HepG2 (cell line): ENCODE data around the gene CUL2. TPM values are rescaled to one million over a fixed set of nuclear protein-coding genes. Genes with fewer than 3 reads are reported as not detected.

Source experiments
- ATAC-seq: fragments of 200-7000 bp; cut with Tn5 transposase; 3 replicates; pipeline ENCODE4 v1.9.1; 2020; ENCODE audit warnings: mild to moderate bottlenecking, moderate library complexity
- BruUV-seq: library from RNA; stranded (reverse); fragments of 400-500 nt; replicated peaks from 2 replicates; lab custom pipeline; 2021; lab: Mats Ljungman, UMichigan
- CTCF ChIA-PET: fragments of 300-600 bp; formaldehyde crosslinking; extraction: SDS; loops from one replicate; lab custom pipeline; 2021; ENCODE audit warnings: low total read pairs, inconsistent platforms, low intra/inter-chr PET ratio; lab: Yijun Ruan, JAX
- POLR2A ChIA-PET: fragments of 350-600 bp; sonication (Branson Sonifier 250); formaldehyde crosslinking; loops from one replicate; lab custom pipeline; 2020; ENCODE audit warnings: antibody characterized with exemption, inconsistent platforms; lab: Yijun Ruan, JAX
- DNase-seq: peaks from one replicate; pipeline ENCODE4 v3.0.0-alpha.2; 2015; ENCODE audit warnings: low spot score
- FAIRE-seq: peaks from 3 replicates; lab custom pipeline; 2011; peaks lifted over from hg19 to GRCh38; lab: Jason Lieb, UNC
- H2AFZ ChIP-seq: one replicate; pipeline ENCODE4 v1.6.1; 2011; ENCODE audit warnings: low read length, inconsistent platforms
- H3K27ac ChIP-seq: fragments of 300-600 bp; 3 replicates; pipeline ENCODE4 v1.8.0; 2011; ENCODE audit warnings: mixed run types, mild to moderate bottlenecking, mixed read lengths, low read length, inconsistent platforms; ENCODE audit not compliant: insufficient read depth; ENCODE audit errors: extremely low read length
- H3K27me3 ChIP-seq, 2 experiments: fragments of 200-600 bp in 1 of 2; 2 replicates in 1 of 2; 3 replicates in 1 of 2; pipeline versions ENCODE4 v1.6.0 to v1.8.0; 2011; ENCODE audit warnings: low read length in 2 of 2, mild to moderate bottlenecking in 2 of 2, moderate library complexity in 2 of 2, inconsistent platforms in 1 of 2; ENCODE audit not compliant: insufficient read depth in 2 of 2, control insufficient read depth in 1 of 2
- H3K36me3 ChIP-seq, 2 experiments: fragments of 200-600 bp in 1 of 2; replicated peaks in 1 of 2; 2 replicates in 1 of 2; 3 replicates in 1 of 2; pipeline versions ENCODE4 v1.5.1 to v1.8.0; 2011; ENCODE audit warnings: low read length in 2 of 2, inconsistent platforms in 1 of 2; ENCODE audit not compliant: insufficient read depth in 2 of 2, control insufficient read depth in 1 of 2
- H3K4me1 ChIP-seq: 2 replicates; pipeline ENCODE4 v1.5.1; 2012; ENCODE audit warnings: low read length, inconsistent platforms; ENCODE audit not compliant: insufficient read depth
- H3K4me2 ChIP-seq: 2 replicates; pipeline ENCODE4 v1.6.0; 2011; ENCODE audit warnings: low read depth, low read length, inconsistent platforms
- H3K4me3 ChIP-seq, 3 experiments: fragments of 200-600 bp in 1 of 3; sonication (generic), shearing (Covaris generic) in 1 of 3; replicated peaks in 1 of 3; 2 replicates each; pipeline ENCODE4 v1.5.1; 2011 to 2016; ENCODE audit warnings: low read length in 3 of 3, inconsistent platforms in 2 of 3, low read depth in 2 of 3, mild to moderate bottlenecking in 2 of 3, control low read depth in 1 of 3, mixed read lengths in 1 of 3; ENCODE audit not compliant: insufficient read depth in 1 of 3
- H3K79me2 ChIP-seq: one replicate; pipeline ENCODE4 v1.6.1; 2011; ENCODE audit warnings: low read length, inconsistent platforms; ENCODE audit not compliant: insufficient read depth
- H3K9ac ChIP-seq: 2 replicates; pipeline ENCODE4 v1.6.0; 2011; ENCODE audit warnings: mild to moderate bottlenecking, low read depth, low read length, inconsistent platforms; ENCODE audit not compliant: insufficient read depth
- H3K9me3 ChIP-seq: 2 replicates; pipeline ENCODE4 v1.5.1; 2012; ENCODE audit warnings: mild to moderate bottlenecking, low read length
- H4K20me1 ChIP-seq: 2 replicates; pipeline ENCODE4 v1.6.0; 2011; ENCODE audit warnings: inconsistent platforms, mild to moderate bottlenecking, low read length, moderate library complexity; ENCODE audit not compliant: insufficient read depth
- GATA4 ChIP-seq: sonication (generic); IDR thresholded peaks from 2 replicates; pipeline ENCODE4 v1.6.1; 2016; ENCODE audit warnings: antibody characterized with exemption, low read depth, borderline replicate concordance
- HOXD1 ChIP-seq: sonication (generic); formaldehyde crosslinking; IDR thresholded peaks from 2 replicates; pipeline ENCODE4 v1.5.0; 2020; ENCODE audit warnings: missing genetic modification reagents
- KLF6 ChIP-seq: IDR thresholded peaks from 2 replicates; pipeline ENCODE4 v1.8.0; 2016; ENCODE audit warnings: missing biosample characterization, missing genetic modification reagents
- MTF2 ChIP-seq: sonication (generic); formaldehyde crosslinking; IDR thresholded peaks from 2 replicates; pipeline ENCODE4 v1.5.0; 2020; ENCODE audit warnings: missing genetic modification reagents, borderline replicate concordance
- NFKB2 ChIP-seq: sonication (generic); formaldehyde crosslinking; IDR thresholded peaks from 2 replicates; pipeline ENCODE4 v1.4.0; 2020; ENCODE audit warnings: missing genetic modification reagents, borderline replicate concordance
- NFYB ChIP-seq: sonication (generic); formaldehyde crosslinking; IDR thresholded peaks from 2 replicates; pipeline ENCODE4 v1.4.0; 2020; ENCODE audit warnings: missing genetic modification reagents
- PRDM4 ChIP-seq: sonication (generic); formaldehyde crosslinking; IDR thresholded peaks from 2 replicates; pipeline ENCODE4 v1.9.0; 2021; ENCODE audit warnings: missing genetic modification reagents, borderline replicate concordance
- ZNF770 ChIP-seq: sonication (generic); formaldehyde crosslinking; IDR thresholded peaks from 2 replicates; pipeline ENCODE4 v1.5.0; 2020; ENCODE audit warnings: mild to moderate bottlenecking, missing genetic modification reagents
- in situ Hi-C: cut with HindIII; loops from 2 replicates; pipeline ENCODE4 v1.10.0; 2017; ENCODE audit warnings: low pct_unique_long_range_greater_than_20kb; ENCODE audit not compliant: extremely low pct_ligation_motif_present
- intact Hi-C: fragments of 100-400 bp; cut with micrococcal nuclease; formaldehyde crosslinking; loops from one replicate; pipeline ENCODE4 v1.10.0; 2022; ENCODE audit not compliant: unreplicated experiment
- polyA plus RNA-seq, 8 experiments: library from polyadenylated mRNA; depleted of rRNA in 3 of 8; stranded (reverse) in 7 of 8; unstranded in 1 of 8; fragments of >200 nt; fragmentation: Illumina TruSeq in 4 of 8; extraction: Trizol in 4 of 8; gene quantifications; 2 replicates each; pipeline versions ENCODE4 v1.2.1 to v1.2.3, GENCODE V29; 2011 to 2016; ENCODE audit warnings: low read depth in 4 of 8, missing spikeins in 1 of 8, mixed read lengths in 1 of 8; ENCODE audit not compliant: insufficient read depth in 1 of 8
- total RNA-seq, 5 experiments: library from RNA; depleted of rRNA; stranded (reverse); fragments of >200 nt; fragmentation: Illumina TruSeq; extraction: Trizol; gene quantifications; 2 replicates each; pipeline ENCODE4 v1.2.3, GENCODE V29; 2016; ENCODE audit warnings: low read depth in 1 of 5
- TF ChIP-seq, protein P1 (sequence below): sonication (generic); formaldehyde crosslinking; IDR thresholded peaks from 2 replicates; pipeline ENCODE4 v1.4.0; 2020; ENCODE audit warnings: missing genetic modification reagents, borderline replicate concordance
- TF ChIP-seq, protein P2 (sequence below): sonication (generic); formaldehyde crosslinking; conservative IDR thresholded peaks from 2 replicates; pipeline ENCODE4 v1.8.0; 2022; ENCODE audit warnings: missing genetic modification reagents

CUL2 gene
- total and polyA plus RNA-seq, 2 of the 13 experiments (the other 11 are each of a cell fraction or from before 2014, with no cell fraction given): 9.6 to 33.1 TPM

DNA sequence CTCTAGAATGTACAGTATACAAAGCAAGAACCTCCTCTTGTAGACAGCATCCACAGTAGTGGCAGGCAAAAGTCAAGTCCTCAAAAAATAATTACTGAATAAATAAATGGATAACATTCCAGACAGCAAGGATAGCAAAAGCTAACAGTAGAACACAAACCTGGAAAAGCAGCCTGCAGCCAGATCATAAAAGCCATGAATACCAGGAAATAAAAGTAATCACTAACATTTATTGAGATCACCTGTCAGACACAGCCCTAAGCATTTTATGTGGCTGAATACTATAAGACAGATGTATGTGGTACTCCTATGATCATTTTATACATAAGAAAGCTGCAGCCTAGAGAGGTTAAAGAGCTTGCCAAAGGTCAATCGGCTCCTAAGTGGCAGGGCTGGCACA is 34.0 kb downstream of the CUL2 start (continued):
- no peak for TF ChIP-seq KLF6 (CRISPR knock-in tag)
- TF ChIP-seq HOXD1: no peak
- no peak for TF ChIP-seq PRDM4 (CRISPR knock-in tag)
- no peak for TF ChIP-seq NFYB (CRISPR knock-in tag)
- no peak for TF ChIP-seq GATA4

DNA sequence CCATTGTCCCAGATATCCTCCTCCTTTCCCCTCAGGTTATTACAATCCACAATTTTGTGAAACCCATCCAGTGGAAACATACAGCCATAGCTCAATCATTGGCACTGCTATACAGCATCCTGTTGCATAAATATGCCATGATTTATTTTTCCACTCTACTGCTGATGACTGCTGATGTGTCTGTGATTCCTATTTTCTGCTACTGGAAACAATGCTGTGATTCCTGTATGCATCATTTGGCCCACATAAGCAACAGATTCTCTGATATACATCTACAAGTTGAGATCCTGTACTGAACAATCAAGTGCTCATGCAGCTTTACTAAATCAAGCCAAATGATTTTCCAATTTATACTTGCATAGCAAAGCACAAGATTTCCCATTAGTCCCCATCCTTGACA is 39.6 kb downstream of the CUL2 start:
- no peaks in the 10 kb centered on the region for H3K9me3 ChIP-seq
- no peak overlapping the region for H2AFZ ChIP-seq
- no peak overlapping the region for H3K27ac ChIP-seq
- ChIA-PET POLR2A (no interaction called here), CTCF (no interaction called here)
- peaks cover 5 to 36% of the 10 kb centered on the region in 2 experiments; a peak in 3 of 5 replicates for H3K36me3 ChIP-seq
- ATAC-seq (no peak), FAIRE-seq (no peak), DNase-seq (no peak)
- H3K4me1 ChIP-seq: no peaks in the 10 kb centered on the region
- no peaks in the 10 kb centered on the region for H3K79me2 ChIP-seq
- no peaks in the 10 kb centered on the region for H4K20me1 ChIP-seq
- in situ Hi-C loops (no loop called here), intact Hi-C loops (no loop called here)
- no peaks in the 10 kb centered on the region for H3K27me3 ChIP-seq
- no TSS peak for BruUV-seq
- no peak overlapping the region for H3K4me2 ChIP-seq
- H3K4me3 ChIP-seq: no peak overlapping the region
- no peak overlapping the region for H3K9ac ChIP-seq
- TF ChIP-seq MTF2 (no peak), ZNF770 (no peak), NFKB2 (no peak)
- TF ChIP-seq, protein P1, sequence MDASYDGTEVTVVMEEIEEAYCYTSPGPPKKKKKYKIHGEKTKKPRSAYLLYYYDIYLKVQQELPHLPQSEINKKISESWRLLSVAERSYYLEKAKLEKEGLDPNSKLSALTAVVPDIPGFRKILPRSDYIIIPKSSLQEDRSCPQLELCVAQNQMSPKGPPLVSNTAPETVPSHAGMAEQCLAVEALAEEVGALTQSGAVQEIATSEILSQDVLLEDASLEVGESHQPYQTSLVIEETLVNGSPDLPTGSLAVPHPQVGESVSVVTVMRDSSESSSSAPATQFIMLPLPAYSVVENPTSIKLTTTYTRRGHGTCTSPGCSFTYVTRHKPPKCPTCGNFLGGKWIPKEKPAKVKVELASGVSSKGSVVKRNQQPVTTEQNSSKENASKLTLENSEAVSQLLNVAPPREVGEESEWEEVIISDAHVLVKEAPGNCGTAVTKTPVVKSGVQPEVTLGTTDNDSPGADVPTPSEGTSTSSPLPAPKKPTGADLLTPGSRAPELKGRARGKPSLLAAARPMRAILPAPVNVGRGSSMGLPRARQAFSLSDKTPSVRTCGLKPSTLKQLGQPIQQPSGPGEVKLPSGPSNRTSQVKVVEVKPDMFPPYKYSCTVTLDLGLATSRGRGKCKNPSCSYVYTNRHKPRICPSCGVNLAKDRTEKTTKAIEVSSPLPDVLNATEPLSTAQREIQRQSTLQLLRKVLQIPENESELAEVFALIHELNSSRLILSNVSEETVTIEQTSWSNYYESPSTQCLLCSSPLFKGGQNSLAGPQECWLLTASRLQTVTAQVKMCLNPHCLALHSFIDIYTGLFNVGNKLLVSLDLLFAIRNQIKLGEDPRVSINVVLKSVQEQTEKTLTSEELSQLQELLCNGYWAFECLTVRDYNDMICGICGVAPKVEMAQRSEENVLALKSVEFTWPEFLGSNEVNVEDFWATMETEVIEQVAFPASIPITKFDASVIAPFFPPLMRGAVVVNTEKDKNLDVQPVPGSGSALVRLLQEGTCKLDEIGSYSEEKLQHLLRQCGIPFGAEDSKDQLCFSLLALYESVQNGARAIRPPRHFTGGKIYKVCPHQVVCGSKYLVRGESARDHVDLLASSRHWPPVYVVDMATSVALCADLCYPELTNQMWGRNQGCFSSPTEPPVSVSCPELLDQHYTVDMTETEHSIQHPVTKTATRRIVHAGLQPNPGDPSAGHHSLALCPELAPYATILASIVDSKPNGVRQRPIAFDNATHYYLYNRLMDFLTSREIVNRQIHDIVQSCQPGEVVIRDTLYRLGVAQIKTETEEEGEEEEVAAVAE (CRISPR knock-in tag): no peak
- TF ChIP-seq, protein P2, sequence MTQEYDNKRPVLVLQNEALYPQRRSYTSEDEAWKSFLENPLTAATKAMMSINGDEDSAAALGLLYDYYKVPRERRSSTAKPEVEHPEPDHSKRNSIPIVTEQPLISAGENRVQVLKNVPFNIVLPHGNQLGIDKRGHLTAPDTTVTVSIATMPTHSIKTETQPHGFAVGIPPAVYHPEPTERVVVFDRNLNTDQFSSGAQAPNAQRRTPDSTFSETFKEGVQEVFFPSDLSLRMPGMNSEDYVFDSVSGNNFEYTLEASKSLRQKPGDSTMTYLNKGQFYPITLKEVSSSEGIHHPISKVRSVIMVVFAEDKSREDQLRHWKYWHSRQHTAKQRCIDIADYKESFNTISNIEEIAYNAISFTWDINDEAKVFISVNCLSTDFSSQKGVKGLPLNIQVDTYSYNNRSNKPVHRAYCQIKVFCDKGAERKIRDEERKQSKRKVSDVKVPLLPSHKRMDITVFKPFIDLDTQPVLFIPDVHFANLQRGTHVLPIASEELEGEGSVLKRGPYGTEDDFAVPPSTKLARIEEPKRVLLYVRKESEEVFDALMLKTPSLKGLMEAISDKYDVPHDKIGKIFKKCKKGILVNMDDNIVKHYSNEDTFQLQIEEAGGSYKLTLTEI (CRISPR knock-in tag): no peak
